Mucosa of descending colon (tissue), 3 donors: ENCODE results near the gene DNAH11. TPM values are rescaled to one million over a fixed set of nuclear protein-coding genes. Genes with fewer than 3 reads are reported as not detected.

Experiments used
- ATAC-seq: fragments of 200-7000 bp; cut with Tn5 transposase; one replicate; pipeline ENCODE4 v1.9.1; 2020; ENCODE audit warnings: mild to moderate bottlenecking, moderate library complexity
- DNase-seq, 3 donors: peaks; one replicate each; pipeline ENCODE4 v3.0.0-alpha.2; 2020
- H3K36me3 ChIP-seq: fragments of 200-600 bp; one replicate; pipeline ENCODE4 v1.8.0; 2021; ENCODE audit warnings: low read depth, mild to moderate bottlenecking
- H3K4me1 ChIP-seq: fragments of 200-600 bp; one replicate; pipeline ENCODE4 v1.8.0; 2021; ENCODE audit warnings: low read depth, mild to moderate bottlenecking
- H3K4me3 ChIP-seq: fragments of 200-600 bp; one replicate; pipeline ENCODE4 v1.8.0; 2021; ENCODE audit warnings: mild to moderate bottlenecking
- H3K9me3 ChIP-seq: fragments of 200-600 bp; one replicate; pipeline ENCODE4 v1.8.0; 2021; ENCODE audit warnings: mild to moderate bottlenecking
- CTCF ChIP-seq: fragments of 200-600 bp; IDR thresholded peaks from one replicate; pipeline ENCODE4 v1.8.0; 2022; ENCODE audit warnings: antibody characterized with exemption, mild to moderate bottlenecking
- intact Hi-C, 2 donors: fragments of 100-400 bp; cut with DNase I in 1 of 2; cut with micrococcal nuclease in 1 of 2; formaldehyde crosslinking; loops; one replicate each; pipeline versions ENCODE4 v1.11.0 to v1.11.1; 2022; cut with DNase I, micrococcal nuclease
- total RNA-seq, 3 donors: library from RNA; stranded (reverse); fragmentation: NEBNext Ultra II Directional in 2 of 3; extraction: Animal tissue kit (Norgen Biotek cat#: 25700) in 2 of 3; gene quantifications; one replicate each; pipeline versions ENCODE4 v1.2.1 to v1.2.4, GENCODE V29; 2021 to 2023
- donor health status: DM: no; HTN: no; CAD: no; lungs with moderate emphysema.
- donor health status: DM: no; HTN: no; CAD: no.
- donor health status: DM: no; HTN: yes; CAD: no.

Gene DNAH11
- total RNA-seq, 3 donors from 2014 or later: 0.02 to 0.47 (median 0.03) TPM

- TF ChIP-seq CTCF: no peak
- DNase-seq: no peak
- peak; percentile 35 for ATAC-seq
- Histone ChIP-seq H3K4me1 (no peaks in the 10 kb centered on the region), H3K36me3 (no peaks in the 10 kb centered on the region), H3K9me3 (no peaks in the 10 kb centered on the region), H3K4me3 (no peak overlapping the region)
- intact Hi-C loops: no loop called here
Measured at GRCh38 chr7:21580073-21580521, 37.3 kb downstream of the DNAH11 start.

- ATAC-seq: no peak
- intact Hi-C loops: no loop called here
- H3K4me1 ChIP-seq: no peaks in the 10 kb centered on the region
- TF ChIP-seq CTCF: no peak
- no peaks in the 10 kb centered on the region for H3K36me3 ChIP-seq
- no peaks in the 10 kb centered on the region for H3K9me3 ChIP-seq
- H3K4me3 ChIP-seq: no peak overlapping the region
- DNase-seq: no peak
Measured at GRCh38 chr7:21585070-21585724, 42.4 kb downstream of the DNAH11 start.

DNA sequence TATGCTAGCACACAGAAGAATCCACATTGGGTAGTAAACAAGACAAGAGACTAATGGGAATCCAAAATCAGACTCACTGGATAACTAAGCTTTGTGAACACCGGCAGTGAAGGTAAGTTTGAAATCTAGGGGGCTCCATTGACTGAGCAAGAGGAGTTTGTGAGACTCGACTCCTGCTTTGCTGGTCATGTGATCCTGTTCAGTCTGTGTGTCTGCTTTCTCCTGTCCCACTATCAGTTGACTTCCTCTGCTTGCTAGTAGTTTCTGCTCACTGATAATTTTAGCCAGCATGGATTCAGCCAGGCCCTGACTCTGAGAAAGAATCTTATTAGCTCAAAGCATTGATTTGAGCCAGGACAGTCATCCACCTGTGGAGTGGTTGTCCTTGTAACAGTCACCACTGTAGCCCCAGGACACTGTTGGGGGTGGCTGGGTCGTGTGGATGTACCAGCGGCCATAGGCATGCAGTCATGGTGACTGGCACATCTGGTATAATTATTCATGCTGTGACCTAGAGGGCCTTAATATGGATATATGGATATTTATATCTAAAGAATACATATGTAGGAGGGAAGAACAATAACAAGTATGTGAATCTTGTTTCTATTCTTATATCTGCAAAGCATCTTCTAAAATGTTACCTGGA is 44.4 kb downstream of the DNAH11 start:
- intact Hi-C loops: no loop called here
- ATAC-seq: no peak
- Histone ChIP-seq H3K9me3 (no peaks in the 10 kb centered on the region), H3K36me3 (no peaks in the 10 kb centered on the region), H3K4me3 (no peak overlapping the region), H3K4me1 (no peaks in the 10 kb centered on the region)
- no peak for DNase-seq
- TF ChIP-seq CTCF: no peak

DNA sequence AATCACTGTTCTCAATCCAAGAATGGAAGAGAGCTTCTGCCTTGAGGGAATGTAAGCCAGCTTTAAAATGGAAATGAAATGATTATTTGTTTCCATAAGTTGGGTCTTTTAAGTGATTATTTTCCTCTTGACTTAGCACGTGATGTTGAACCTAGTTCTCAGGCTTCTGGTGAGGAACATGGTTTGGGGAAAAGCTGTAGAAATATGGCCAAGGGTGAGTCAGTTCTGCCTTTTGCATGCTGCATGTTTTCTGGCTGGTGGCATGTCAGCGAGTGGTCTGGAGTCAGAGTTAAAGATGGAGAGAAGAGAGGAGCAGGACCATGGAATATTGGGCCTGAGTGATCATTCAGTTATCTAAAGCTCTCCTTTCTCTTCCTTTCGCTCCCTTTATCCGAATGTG is 54.0 kb downstream of the DNAH11 start:
- Histone ChIP-seq H3K9me3 (no peaks in the 10 kb centered on the region), H3K4me1 (no peaks in the 10 kb centered on the region), H3K4me3 (no peak overlapping the region), H3K36me3 (no peaks in the 10 kb centered on the region)
- no peak for DNase-seq
- TF ChIP-seq CTCF: no peak
- ATAC-seq: no peak
- intact Hi-C loops: no loop called here

GRCh38 chr7:21603462-21603861 is 60.6 kb downstream of the DNAH11 start:
- Histone ChIP-seq H3K9me3 (no peaks in the 10 kb centered on the region), H3K36me3 (no peaks in the 10 kb centered on the region), H3K4me3 (no peak overlapping the region), H3K4me1 (no peaks in the 10 kb centered on the region)
- intact Hi-C loops: no loop called here
- no peak for DNase-seq
- no peak for ATAC-seq
- no peak for TF ChIP-seq CTCF
